Hypothalamus (tissue), 51 donors: ENCODE data around the gene RAD9B.
A peak's percentile ranks its signal among the peaks of the same experiment; 100 is the strongest.
"Not testable (repeated sequence)": the region's sequence is repeated elsewhere in the genome, so short reads cannot be mapped to it uniquely, and the experiment has no call there.

ENCODE experiments used
- DNase-seq, 51 donors: peaks; one replicate each; lab custom pipeline; 2025; lab: John Stamatoyannopoulos, UW

Gene RAD9B

DNA sequence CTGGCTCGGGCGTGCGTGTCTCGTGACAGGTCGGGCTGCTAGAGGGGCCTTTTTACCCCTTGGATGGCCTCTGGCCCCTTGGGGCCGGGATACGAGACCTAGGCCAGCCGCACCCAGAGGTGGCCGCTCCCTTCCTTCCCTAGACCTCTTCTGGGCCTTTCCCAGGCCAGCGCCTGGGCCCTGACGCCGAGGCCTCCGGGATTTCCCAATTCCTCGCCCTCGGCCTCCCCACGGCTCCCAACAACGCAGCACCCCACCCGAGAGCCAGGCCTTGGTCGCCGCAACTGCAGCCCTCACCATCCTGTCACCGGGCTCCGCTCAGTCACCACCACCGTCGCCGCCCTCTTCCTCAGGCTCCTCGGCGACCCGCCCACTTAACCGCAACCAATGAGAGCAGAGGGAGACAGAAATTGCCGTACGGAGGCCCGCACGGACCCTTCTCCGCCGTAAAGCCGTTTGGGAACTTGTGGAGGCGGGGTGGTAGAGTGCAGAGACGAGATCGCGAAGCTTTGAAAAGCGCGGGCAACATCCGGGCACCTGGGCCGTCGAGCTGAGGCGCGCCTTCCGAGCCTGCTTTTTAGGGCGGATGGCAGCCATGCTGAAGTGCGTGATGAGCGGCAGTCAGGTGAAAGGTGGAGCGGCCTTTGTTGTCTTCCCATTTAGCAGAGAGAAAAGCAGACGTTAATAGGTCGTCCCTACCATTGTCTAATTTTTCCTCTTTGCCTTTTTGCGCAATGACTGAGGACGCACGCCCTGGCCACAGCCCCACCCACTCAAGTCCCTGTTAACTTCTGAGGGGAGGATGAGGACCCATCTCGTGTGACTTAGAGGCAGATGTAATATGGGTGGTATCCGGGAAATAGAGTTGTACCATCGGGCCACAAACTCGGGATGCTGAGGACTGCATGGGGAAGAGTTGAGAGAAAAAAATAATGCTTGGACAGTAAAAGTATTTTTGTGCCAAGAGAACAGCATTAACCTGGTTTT is at the start of gene RAD9B, which contains the start of gene VPS29:
TSS of gene RAD9B (plus strand) at position 580 of the 987 bp plus-strand sequence. CDS start at position 587, 7 bp downstream.
TSS of gene VPS29 (minus strand) at position 360 of the 987 bp plus-strand sequence. CDS start at position 300, 60 bp downstream.
- peak; percentile 82 to 98 (median 94) for DNase-seq

DNA sequence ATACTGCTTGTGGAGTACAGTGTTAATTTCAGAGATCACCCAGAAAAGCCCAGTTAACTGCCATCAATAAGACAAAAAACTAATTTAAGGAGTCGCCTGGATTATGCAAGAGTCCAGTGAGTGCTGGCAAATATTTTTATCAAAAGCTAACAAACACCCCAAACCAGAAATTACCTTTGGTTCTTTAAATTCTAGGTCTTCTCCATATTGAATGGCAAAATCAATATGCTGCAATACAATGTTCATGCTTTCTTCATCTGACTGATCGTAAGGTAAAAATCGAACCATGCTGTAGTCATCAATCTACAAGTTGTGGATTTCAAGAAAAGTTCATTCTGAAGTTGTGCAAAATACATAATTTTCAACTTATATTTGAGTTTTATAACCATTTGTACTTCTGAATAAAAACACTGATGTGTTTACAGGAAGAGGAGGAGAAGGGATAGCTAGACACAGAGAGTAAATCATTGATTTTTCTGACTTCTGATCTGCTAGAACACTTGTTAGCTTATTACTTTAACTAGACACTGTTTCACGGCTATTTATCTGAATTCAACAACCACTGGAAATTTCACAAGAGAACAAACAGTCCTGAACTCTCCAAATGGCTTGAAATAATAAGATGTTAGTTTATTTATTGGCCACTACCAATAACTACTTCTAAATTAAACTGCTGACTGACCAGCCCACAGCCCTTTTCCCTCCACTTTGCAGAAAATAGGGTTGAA is 48.4 kb upstream of the RAD9B start:
- no peak for DNase-seq

- DNase-seq = peak in 2 of 51 donors; percentile 8 to 29
These were observed 43.4 kb upstream of the RAD9B start for GRCh38 chr12:110458756-110459155.

DNA sequence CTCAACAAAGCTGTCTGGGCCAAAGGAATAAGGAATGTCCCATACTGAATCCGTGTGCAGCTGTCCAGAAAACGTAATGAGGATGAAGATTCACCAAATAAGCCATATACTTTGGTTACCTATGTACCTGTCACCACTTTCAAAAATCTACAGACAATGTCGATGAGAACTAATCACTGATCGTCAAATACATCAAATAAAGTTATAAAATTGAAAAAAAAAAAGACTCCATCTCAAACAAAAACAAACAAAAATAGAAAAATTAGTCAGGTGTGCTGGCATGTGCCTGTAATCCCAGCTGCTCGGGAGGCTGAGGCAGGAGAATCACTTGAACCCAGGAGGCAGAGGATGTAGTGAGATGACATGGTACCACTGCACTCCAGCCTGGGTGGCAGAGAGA is 40.9 kb upstream of the RAD9B start:
- DNase-seq = not testable (repeated sequence)

- no peak for DNase-seq
These were observed 37.1 kb upstream of the RAD9B start for GRCh38 chr12:110465024-110465423.

DNA sequence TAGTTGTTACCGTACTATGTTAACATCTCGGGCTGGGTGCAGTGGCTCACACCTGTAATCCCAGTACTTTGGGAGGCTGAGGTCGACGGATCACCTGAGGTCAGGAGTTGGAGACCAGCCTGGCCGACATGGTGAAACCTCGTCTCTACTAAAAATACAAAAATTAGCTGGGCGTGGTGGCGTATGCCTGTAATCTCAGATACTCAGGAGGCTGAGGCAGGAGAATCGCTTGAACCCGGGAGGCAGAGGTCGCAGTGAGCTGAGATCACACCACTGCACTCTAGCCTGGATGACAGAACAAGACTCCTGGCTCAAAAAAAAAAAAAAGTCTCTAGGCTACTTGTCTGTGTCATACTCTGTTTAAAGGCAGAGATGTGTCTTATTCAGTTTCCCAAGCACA is 36.4 kb upstream of the RAD9B start:
- DNase-seq = not testable (repeated sequence)

- no peak for DNase-seq
These were observed 35.3 kb upstream of the RAD9B start for GRCh38 chr12:110466791-110467190.

DNA sequence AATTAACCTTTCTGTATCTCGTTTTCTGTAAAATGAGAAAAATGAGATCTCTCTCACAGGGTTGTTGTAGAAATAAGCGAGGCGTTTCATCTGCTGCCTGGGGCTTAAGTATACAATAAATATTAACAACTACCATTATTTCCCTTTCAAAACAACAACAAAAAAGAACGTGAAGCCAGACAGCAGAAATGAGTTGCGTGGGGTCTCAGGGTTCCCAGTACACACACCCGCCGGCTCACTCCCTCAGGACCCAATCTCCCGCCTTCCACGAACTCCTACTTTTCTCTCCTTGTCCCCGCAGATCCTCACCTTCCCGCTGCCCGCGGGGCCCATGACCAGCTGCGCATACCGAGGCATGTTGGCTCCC is 34.3 kb upstream of the RAD9B start:
- DNase-seq = no peak

DNA sequence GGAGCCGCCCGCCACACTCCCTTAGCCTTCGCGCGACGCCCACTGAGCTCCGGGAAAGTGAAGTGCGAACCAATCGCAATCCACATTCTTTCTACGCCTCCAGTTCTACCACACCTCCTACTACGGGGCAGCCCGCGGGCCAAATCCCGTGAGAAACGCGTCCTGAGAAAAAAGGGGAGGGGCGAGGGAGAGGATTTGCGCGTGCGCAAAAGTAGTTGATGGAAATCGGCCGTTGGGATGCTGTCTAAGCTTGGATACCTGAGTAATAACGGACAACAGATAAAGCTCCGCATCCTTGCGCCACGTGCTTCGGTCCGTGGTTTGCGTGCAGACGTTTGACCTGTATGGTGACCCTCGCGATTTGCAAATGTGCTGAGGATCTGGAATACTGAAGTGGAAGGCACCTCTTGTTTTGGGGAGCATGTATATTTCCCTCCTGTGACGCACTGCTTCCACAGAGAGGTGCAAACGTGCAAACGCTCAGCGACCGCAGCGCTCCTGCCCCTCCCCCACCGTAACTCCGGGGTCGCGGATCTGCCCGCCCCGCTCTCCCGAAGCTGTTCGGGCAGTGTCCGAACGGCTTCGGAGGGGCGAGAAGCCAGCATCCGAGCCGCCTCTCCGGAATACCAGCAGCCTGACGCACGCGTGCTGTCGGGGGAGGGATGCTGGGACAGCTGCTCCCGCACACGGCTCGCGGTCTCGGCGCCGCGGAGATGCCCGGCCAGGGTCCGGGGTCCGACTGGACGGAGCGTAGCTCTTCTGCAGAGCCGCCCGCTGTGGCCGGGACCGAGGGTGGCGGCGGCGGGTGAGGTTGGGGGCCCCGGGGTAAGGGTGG is 33.7 kb upstream of the RAD9B start, which contains the start of the genes FAM216A and GPN3:
TSS of gene FAM216A (plus strand) at position 632 of the 835 bp plus-strand sequence. CDS start at position 663, 31 bp downstream.
TSS of gene GPN3 (minus strand) at position 44 of the 835 bp plus-strand sequence. CDS start 54 bp downstream, outside the sequence.
- peak; percentile 74 to 99 (median 92) for DNase-seq

- DNase-seq = no peak
These were observed 26.7 kb upstream of the RAD9B start for GRCh38 chr12:110475426-110475825.

DNA sequence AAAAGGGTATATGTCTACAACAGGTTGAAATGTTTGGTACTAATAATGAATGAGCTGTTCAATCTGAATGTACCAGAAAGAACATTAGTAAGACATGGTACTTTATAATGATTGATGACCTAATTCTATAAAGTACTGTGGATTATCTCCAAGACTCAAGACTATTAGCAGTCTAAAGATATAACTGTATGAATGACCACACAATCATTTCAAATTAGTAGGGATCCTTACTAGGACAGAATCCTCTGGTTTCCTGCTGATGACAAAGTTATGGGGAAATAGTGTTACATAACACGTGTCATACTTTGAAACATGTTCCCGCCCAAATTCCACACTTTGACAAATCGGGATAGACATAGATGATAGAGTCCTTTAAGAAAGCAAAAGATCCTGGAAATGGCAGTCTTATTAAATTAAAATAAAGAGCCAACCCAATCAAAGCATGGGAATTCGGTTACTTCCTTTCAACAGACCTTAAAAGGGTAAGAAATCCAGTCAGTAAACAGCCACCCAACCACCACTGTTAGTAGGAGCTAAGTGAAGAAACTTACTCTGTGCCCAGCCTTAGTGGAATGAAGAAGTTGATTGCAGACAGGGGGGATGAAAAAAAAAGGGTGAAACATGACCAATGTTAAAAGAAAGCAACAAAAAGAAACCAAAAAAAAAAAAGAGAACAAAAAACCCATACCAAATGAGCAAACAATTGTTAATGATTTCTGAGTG is 3.0 kb upstream of the RAD9B start:
- no peak for DNase-seq

GRCh38 chr12:110501399-110501751 is 756 bp upstream of the RAD9B start:
- DNase-seq = peak in 9 of 51 donors; percentile 15 to 55 (median 43)

GRCh38 chr12:110503432-110503831 is 1.3 kb downstream of the RAD9B start:
- DNase-seq = no peak

GRCh38 chr12:110505332-110505731 is 3.2 kb downstream of the RAD9B start:
- no peak for DNase-seq

- no peak for DNase-seq
These were observed 6.0 kb downstream of the RAD9B start for GRCh38 chr12:110508071-110508586.

GRCh38 chr12:110513842-110514241 is 11.7 kb downstream of the RAD9B start:
- no peak for DNase-seq

GRCh38 chr12:110514363-110514762 is 12.2 kb downstream of the RAD9B start:
- no peak for DNase-seq

DNA sequence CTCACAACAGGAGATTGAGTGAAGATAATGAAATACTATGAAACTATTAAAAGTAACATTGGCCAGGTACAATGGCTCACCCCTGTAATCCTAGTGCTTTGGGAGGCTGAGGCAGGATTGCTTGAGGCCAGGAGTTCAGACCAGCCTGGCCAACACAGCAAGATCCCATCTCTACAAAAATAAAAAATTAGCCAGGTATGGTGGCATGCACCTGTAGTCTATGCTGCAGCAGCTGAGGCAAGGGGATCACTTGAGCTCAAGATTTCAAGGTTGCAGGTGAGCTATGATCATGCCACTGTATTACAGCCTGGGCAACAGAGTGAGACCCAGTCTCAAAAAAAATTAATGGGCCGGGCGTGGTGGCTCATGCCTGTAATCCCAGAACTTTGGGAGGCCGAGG is 14.9 kb downstream of the RAD9B start:
- no peak for DNase-seq

DNA sequence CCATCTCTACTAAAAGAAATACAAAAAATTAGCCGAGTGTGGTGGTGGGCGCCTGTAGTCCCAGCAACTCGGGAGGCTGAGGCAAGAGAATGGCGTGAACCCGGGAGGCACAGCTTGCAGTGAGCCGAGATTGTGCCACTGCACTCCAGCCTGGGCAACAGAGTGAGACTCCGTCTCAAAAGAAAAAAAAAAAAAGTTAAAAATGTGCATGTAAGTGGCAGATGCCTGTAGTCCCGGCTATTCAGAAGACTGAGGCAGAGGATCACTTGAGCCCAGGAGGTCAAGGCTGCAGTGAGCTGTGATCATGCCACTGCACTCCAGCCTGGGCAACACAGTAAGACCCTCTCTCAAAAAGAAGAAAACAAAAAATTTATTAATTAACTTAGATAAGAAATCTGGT is 15.9 kb downstream of the RAD9B start:
- not testable (repeated sequence) for DNase-seq
